ENCODE data around the gene ROPN1L. TPM values are rescaled to one million over a fixed set of nuclear protein-coding genes. Genes with fewer than 3 reads are reported as not detected.

The ROPN1L gene
- total and polyA plus RNA-seq, 2 of the 13 experiments (the other 11 are each of a cell fraction or from before 2014, with no cell fraction given): not detected

DNA sequence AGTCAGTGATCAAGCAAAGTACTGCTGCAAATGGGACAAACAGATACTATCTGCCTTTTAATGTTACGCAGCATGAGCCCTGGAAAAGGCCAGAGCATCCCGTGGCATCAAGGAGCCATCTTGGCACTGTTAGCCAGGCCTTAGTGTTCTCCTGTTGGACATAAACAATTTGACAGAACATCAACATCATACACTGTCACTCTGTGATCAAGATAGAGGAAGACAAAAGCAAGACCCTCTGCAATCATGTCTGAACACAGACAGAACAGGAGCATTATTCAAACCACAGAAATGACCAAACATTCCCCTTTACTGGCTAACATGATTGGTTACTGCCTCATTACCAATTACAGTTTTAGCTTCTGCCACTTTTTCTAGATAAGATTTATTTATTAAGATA, 21.2 kb upstream of the ROPN1L start:
- intact Hi-C loops (cut with micrococcal nuclease; ENCODE audit: unreplicated experiment): no loop called here
- in situ Hi-C loops (cut with HindIII; ENCODE audit: extremely low pct_ligation_motif_present, low pct_unique_long_range_greater_than_20kb): no loop called here
- FAIRE-seq: no peak
- no peak for DNase-seq (ENCODE audit: low spot score)
- Histone ChIP-seq H3K9ac (ENCODE audit: insufficient read depth, low read depth, low read length) (no peak overlapping the region), H3K36me3 (replicated peaks in 1 of 2; ENCODE audit: control insufficient read depth in 1 of 2, insufficient read depth in 2 of 2, low read length in 2 of 2) (peaks cover 13 to 71% of the 10 kb centered on the region in 2 experiments), H3K27me3 (ENCODE audit: control insufficient read depth in 1 of 2, insufficient read depth in 2 of 2, low read length in 2 of 2) (no peaks in the 10 kb centered on the region), H4K20me1 (ENCODE audit: insufficient read depth, low read length) (0 out of 2 replicates have a peak, but pooled peaks cover 2% of the 10 kb centered on the region), H3K4me1 (ENCODE audit: insufficient read depth, low read length) (no peaks in the 10 kb centered on the region), H3K27ac (ENCODE audit: extremely low read length, insufficient read depth, low read length) (no peak overlapping the region), H3K79me2 (ENCODE audit: insufficient read depth, low read length) (no peaks in the 10 kb centered on the region), H2AFZ (ENCODE audit: low read length) (no peak overlapping the region), H3K4me2 (ENCODE audit: low read depth, low read length) (no peak overlapping the region), H3K4me3 (replicated peaks in 1 of 3; ENCODE audit: insufficient read depth in 1 of 3, low read depth in 2 of 3, low read length in 3 of 3) (no peak overlapping the region), H3K9me3 (ENCODE audit: low read length) (no peaks in the 10 kb centered on the region)
- TF ChIP-seq HINFP (CRISPR knock-in tag; IDR thresholded peaks at IDR 0.05; ENCODE audit: low read depth) (no peak), THAP11 (CRISPR knock-in tag; IDR thresholded peaks at IDR 0.05) (no peak), ZNF230 (CRISPR knock-in tag; IDR thresholded peaks at IDR 0.05) (no peak), ZBTB7A (CRISPR knock-in tag; IDR thresholded peaks at IDR 0.05) (no peak), PRMT3 (CRISPR knock-in tag; IDR thresholded peaks at IDR 0.05; ENCODE audit: borderline replicate concordance, low read depth) (no peak), AHDC1 (CRISPR knock-in tag; IDR thresholded peaks at IDR 0.05; ENCODE audit: borderline replicate concordance) (no peak), SUZ12 (IDR thresholded peaks at IDR 0.05; ENCODE audit: low read depth, low read length) (no peak), ZNF354B (CRISPR knock-in tag; IDR thresholded peaks at IDR 0.05) (no peak), ATF7 (IDR thresholded peaks at IDR 0.05) (no peak), ATF7 (CRISPR knock-in tag; IDR thresholded peaks at IDR 0.05) (no peak), ZNF431 (CRISPR knock-in tag; IDR thresholded peaks at IDR 0.05; ENCODE audit: borderline replicate concordance, low read depth) (no peak)
- TF ChIP-seq, protein P1, sequence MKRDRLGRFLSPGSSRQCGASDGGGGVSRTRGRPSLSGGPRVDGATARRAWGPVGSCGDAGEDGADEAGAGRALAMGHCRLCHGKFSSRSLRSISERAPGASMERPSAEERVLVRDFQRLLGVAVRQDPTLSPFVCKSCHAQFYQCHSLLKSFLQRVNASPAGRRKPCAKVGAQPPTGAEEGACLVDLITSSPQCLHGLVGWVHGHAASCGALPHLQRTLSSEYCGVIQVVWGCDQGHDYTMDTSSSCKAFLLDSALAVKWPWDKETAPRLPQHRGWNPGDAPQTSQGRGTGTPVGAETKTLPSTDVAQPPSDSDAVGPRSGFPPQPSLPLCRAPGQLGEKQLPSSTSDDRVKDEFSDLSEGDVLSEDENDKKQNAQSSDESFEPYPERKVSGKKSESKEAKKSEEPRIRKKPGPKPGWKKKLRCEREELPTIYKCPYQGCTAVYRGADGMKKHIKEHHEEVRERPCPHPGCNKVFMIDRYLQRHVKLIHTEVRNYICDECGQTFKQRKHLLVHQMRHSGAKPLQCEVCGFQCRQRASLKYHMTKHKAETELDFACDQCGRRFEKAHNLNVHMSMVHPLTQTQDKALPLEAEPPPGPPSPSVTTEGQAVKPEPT (CRISPR knock-in tag; IDR thresholded peaks at IDR 0.05; ENCODE audit: low read depth): no peak
- TF ChIP-seq, protein P2, sequence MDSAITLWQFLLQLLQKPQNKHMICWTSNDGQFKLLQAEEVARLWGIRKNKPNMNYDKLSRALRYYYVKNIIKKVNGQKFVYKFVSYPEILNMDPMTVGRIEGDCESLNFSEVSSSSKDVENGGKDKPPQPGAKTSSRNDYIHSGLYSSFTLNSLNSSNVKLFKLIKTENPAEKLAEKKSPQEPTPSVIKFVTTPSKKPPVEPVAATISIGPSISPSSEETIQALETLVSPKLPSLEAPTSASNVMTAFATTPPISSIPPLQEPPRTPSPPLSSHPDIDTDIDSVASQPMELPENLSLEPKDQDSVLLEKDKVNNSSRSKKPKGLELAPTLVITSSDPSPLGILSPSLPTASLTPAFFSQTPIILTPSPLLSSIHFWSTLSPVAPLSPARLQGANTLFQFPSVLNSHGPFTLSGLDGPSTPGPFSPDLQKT (CRISPR knock-in tag; IDR thresholded peaks at IDR 0.05; ENCODE audit: borderline replicate concordance): no peak
- no peak for ATAC-seq
- ChIA-PET CTCF (ENCODE audit: low intra/inter-chr PET ratio, low total read pairs) (no interaction called here), POLR2A (no interaction called here)
- BruUV-seq (replicated peaks): no TSS peak
- 100% methylated on average over 2 of the region's 2 CpGs for WGBS (ENCODE audit: low lambda C conversion rate)
